PFSK-1 (cell line): Measurements from ENCODE around the gene BCAP31.

ENCODE experiments used
- FOXP2 ChIP-seq: optimal IDR thresholded peaks from 2 replicates; pipeline ENCODE3; 2011; ENCODE audit warnings: borderline replicate concordance, control low read depth, inconsistent platforms; ENCODE audit not compliant: insufficient read depth; ENCODE audit errors: extremely low read length, extremely low read depth
- POLR2AphosphoS5 ChIP-seq: IDR thresholded peaks from 2 replicates; pipeline ENCODE4 v1.6.1; 2012; ENCODE audit warnings: low read depth, mild to moderate bottlenecking, control low read depth, low read length, moderate library complexity
- SIN3A ChIP-seq: IDR thresholded peaks from 2 replicates; pipeline ENCODE4 v1.6.1; 2012; ENCODE audit warnings: mild to moderate bottlenecking, low read length, moderate library complexity, borderline replicate concordance; ENCODE audit not compliant: insufficient read depth
- TAF1 ChIP-seq: IDR thresholded peaks from 2 replicates; pipeline ENCODE4 v1.6.1; 2012; ENCODE audit warnings: low read length, control low read depth, borderline replicate concordance; ENCODE audit not compliant: insufficient read depth
- TF ChIP-seq, protein P1 (sequence below), 2 experiments: IDR thresholded peaks; 2 replicates each; pipeline versions ENCODE4 v1.6.1 to v1.8.0; 2011 to 2012; ENCODE audit warnings: low read depth in 2 of 2, low read length in 2 of 2, control low read depth in 1 of 2, inconsistent platforms in 1 of 2, mild to moderate bottlenecking in 1 of 2, moderate library complexity in 1 of 2; ENCODE audit not compliant: insufficient read depth in 1 of 2

The BCAP31 gene

DNA sequence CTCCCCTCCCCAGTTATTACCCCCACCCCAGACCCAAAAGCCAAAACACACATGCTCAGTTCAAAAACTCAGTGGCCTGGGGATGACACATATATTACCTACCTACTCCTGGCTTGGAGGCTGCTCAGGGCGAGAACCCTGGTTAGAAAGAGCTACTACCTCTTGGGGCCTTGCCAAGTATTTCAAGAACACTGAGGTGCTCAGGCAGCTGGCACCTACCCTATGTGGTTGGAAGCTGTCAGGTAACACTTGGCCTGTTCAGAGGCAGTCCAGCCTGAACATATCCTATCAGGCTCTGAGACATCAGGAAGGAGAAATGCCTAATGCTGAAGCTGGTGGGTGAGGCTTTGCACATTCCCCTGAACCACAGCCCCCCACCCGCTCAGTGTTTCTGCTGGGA, 4.9 kb downstream of the BCAP31 start:
- no peak for TF ChIP-seq FOXP2
- TF ChIP-seq, protein P1, sequence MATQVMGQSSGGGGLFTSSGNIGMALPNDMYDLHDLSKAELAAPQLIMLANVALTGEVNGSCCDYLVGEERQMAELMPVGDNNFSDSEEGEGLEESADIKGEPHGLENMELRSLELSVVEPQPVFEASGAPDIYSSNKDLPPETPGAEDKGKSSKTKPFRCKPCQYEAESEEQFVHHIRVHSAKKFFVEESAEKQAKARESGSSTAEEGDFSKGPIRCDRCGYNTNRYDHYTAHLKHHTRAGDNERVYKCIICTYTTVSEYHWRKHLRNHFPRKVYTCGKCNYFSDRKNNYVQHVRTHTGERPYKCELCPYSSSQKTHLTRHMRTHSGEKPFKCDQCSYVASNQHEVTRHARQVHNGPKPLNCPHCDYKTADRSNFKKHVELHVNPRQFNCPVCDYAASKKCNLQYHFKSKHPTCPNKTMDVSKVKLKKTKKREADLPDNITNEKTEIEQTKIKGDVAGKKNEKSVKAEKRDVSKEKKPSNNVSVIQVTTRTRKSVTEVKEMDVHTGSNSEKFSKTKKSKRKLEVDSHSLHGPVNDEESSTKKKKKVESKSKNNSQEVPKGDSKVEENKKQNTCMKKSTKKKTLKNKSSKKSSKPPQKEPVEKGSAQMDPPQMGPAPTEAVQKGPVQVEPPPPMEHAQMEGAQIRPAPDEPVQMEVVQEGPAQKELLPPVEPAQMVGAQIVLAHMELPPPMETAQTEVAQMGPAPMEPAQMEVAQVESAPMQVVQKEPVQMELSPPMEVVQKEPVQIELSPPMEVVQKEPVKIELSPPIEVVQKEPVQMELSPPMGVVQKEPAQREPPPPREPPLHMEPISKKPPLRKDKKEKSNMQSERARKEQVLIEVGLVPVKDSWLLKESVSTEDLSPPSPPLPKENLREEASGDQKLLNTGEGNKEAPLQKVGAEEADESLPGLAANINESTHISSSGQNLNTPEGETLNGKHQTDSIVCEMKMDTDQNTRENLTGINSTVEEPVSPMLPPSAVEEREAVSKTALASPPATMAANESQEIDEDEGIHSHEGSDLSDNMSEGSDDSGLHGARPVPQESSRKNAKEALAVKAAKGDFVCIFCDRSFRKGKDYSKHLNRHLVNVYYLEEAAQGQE (IDR thresholded peaks at IDR 0.05; ENCODE audit: insufficient read depth in 1 of 2, low read depth in 2 of 2, low read length in 2 of 2) = no peak
- TF ChIP-seq TAF1 = no peak
- TF ChIP-seq POLR2AphosphoS5 = no peak
- TF ChIP-seq SIN3A = no peak

DNA sequence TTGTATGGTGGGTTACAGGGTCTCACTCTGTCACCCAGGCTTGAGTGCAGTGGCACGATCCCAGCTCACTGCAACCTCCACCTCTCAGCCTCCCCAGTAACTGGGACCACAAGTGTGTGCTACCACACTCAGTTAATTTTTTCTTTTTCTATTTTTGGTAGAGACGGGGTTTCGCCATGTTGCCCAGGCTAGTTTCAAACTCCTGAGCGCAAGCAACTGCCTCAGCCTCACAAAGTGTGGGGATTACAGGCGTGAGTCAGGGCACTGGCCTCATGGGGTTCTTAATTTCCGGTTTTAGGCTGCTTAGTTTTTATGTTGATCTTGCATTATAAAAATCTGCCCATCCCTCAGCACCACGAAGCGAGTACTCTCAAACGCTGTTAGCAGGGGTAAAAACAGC, 6.7 kb downstream of the BCAP31 start:
- TF ChIP-seq, protein P1 (IDR thresholded peaks at IDR 0.05; ENCODE audit: insufficient read depth in 1 of 2, low read depth in 2 of 2, low read length in 2 of 2) = no peak
- no peak for TF ChIP-seq SIN3A
- TF ChIP-seq POLR2AphosphoS5 = no peak
- no peak for TF ChIP-seq FOXP2
- TF ChIP-seq TAF1 = no peak

DNA sequence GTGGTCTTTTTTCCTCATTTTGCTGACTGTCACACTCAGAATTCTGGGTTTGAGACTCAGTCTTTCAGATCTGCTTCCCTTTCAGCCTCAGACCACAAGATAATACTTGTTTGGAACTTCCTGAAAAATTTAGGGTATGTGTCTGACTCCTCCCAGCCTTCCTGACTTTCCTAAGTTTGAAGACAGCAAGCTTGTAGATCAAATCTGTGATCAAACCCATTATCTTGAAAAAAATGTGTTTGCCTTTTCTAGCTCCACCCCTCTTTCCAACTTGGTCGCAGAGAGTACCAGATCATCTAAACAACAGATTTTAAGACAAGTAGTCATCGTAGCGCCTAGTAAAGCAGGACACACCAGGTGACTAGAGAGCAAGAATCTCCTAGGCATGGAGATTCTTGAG, 9.9 kb downstream of the BCAP31 start:
- no peak for TF ChIP-seq POLR2AphosphoS5
- TF ChIP-seq, protein P1 (IDR thresholded peaks at IDR 0.05; ENCODE audit: insufficient read depth in 1 of 2, low read depth in 2 of 2, low read length in 2 of 2) = no peak
- TF ChIP-seq TAF1 = no peak
- TF ChIP-seq FOXP2 = no peak
- no peak for TF ChIP-seq SIN3A

DNA sequence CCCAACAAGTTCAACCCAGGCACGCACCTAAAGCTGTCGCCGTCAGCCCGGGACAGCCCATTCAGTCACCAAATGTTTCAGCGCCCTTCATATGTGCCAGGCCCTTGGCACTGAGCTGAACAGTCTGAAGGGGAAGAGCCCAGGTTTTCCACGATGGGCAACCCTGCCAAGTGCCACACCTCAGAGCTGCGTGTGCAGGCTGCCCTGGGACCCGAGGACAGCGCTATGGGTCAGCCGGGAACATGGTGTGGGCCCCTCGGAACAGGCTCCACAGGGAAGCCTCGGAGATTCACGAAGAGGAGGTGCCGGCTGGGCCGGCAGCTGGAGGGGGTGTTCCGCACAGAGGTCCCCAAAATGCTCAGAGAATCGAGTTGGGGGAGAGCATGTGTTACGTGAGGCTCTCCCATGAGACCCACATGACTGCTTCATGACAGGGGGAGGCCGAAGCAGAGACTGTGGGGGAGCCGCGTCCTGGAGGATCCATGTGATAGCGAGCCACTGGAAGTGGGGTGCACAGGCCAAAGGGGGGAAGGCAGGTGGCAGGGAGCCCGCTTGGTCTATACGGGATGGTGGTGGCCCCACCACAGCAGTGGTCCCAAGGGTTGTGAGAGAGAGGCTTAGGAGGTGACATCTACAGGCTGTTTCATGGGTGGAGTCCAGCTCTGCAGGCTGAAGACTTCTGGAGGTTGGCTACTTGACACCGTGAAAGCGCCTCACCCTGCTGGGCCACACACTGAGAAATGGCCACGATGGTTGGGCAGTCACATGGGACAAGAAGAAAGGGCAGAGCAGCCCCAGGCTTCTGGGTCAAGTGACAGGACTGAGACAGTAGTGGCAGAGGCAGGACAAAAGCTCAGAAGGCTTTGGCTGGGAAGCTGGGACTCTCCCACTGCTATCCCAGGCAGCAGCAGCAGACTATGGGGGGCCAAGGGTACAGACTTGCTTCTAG, 14.2 kb downstream of the BCAP31 start:
- TF ChIP-seq FOXP2 (no peak), POLR2AphosphoS5 (no peak), TAF1 (no peak), SIN3A (no peak)
- TF ChIP-seq, protein P1 (IDR thresholded peaks at IDR 0.05; ENCODE audit: insufficient read depth in 1 of 2, low read depth in 2 of 2, low read length in 2 of 2) = no peak

DNA sequence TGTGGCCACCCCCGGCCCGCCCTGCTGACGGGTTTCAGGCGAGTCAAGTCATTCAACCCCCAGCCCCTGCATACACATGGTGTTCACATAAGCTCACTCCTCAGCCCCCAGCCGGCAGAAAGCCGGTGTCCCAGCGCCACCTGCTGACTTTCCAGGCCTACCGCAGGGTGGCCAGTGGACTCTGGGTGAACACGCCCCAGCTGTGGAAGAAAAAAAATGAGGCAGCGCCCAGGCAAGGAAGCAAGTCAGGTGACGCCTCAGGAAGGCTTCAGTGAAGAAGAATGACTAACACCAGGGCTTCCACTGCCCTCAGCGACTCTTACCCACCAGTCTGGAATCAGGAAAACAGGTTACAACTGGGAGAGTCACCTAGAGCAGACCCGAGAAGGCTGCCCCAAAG, 15.8 kb downstream of the BCAP31 start:
- no peak for TF ChIP-seq FOXP2
- no peak for TF ChIP-seq TAF1
- TF ChIP-seq POLR2AphosphoS5 = no peak
- TF ChIP-seq SIN3A = no peak
- TF ChIP-seq, protein P1 (IDR thresholded peaks at IDR 0.05; ENCODE audit: insufficient read depth in 1 of 2, low read depth in 2 of 2, low read length in 2 of 2) = no peak
